OCI-LY1 (cell line): ENCODE data around the gene EFR3B.

Source experiments
- H2AFZ ChIP-seq: fragments of 200-600 bp; sonication (generic), shearing (Covaris generic); 2 replicates; pipeline ENCODE4 v1.6.0; 2014; ENCODE audit warnings: antibody characterized with exemption, mild to moderate bottlenecking, low read length
- H3F3A ChIP-seq: fragments of 200-600 bp; sonication (generic), shearing (Covaris generic); 2 replicates; pipeline ENCODE4 v1.6.0; 2014; ENCODE audit warnings: mild to moderate bottlenecking, antibody characterized with exemption, low read length, moderate library complexity; ENCODE audit not compliant: insufficient read depth
- H3K27ac ChIP-seq: fragments of 200-600 bp; sonication (generic); 2 replicates; pipeline ENCODE4 v1.5.1; 2014; ENCODE audit warnings: low read length, mixed run types, mild to moderate bottlenecking, low read depth; ENCODE audit not compliant: poor library complexity, severe bottlenecking
- H3K27me3 ChIP-seq: fragments of 200-600 bp; sonication (generic); 2 replicates; pipeline ENCODE4 v1.6.0; 2014; ENCODE audit warnings: antibody characterized with exemption, mild to moderate bottlenecking, low read length, moderate library complexity; ENCODE audit not compliant: insufficient read depth
- H3K36me3 ChIP-seq: fragments of 200-600 bp; sonication (generic); 2 replicates; pipeline ENCODE4 v1.6.1; 2014; ENCODE audit warnings: mild to moderate bottlenecking, antibody characterized with exemption, low read length, moderate library complexity, mixed read lengths; ENCODE audit not compliant: insufficient read depth
- H3K4me1 ChIP-seq: fragments of 200-600 bp; sonication (generic); 2 replicates; pipeline ENCODE4 v1.5.1; 2014; ENCODE audit warnings: mild to moderate bottlenecking, low read length, moderate library complexity; ENCODE audit not compliant: insufficient read depth, severe bottlenecking
- H3K4me2 ChIP-seq: fragments of 200-600 bp; sonication (generic), shearing (Covaris generic); 2 replicates; pipeline ENCODE4 v1.6.1; 2014; ENCODE audit warnings: low read length
- H3K4me3 ChIP-seq: fragments of 200-600 bp; sonication (generic); 2 replicates; pipeline ENCODE4 v1.5.1; 2014; ENCODE audit warnings: low read length, low read depth, mild to moderate bottlenecking, mixed read lengths; ENCODE audit not compliant: poor library complexity, severe bottlenecking
- H3K79me2 ChIP-seq: fragments of 200-600 bp; shearing (Covaris generic); 2 replicates; pipeline ENCODE4 v1.6.1; 2016; ENCODE audit warnings: mixed run types, low read length, mixed read lengths; ENCODE audit not compliant: insufficient read depth
- H3K9ac ChIP-seq: fragments of 200-600 bp; sonication (generic), shearing (Covaris generic); 2 replicates; pipeline ENCODE4 v1.6.1; 2014; ENCODE audit warnings: mild to moderate bottlenecking, low read length, mixed read lengths
- H3K9me2 ChIP-seq: fragments of 200-600 bp; sonication (generic), shearing (Covaris generic); 2 replicates; pipeline ENCODE4 v1.6.1; 2014; ENCODE audit warnings: low read depth, mild to moderate bottlenecking, low read length, mixed read lengths
- H3K9me3 ChIP-seq: fragments of 200-600 bp; shearing (Covaris generic); 2 replicates; pipeline ENCODE4 v1.6.1; 2014; ENCODE audit warnings: low read length, mixed read lengths
- H4K20me1 ChIP-seq: fragments of 200-600 bp; sonication (generic), shearing (Covaris generic); 2 replicates; pipeline ENCODE4 v1.6.0; 2016; ENCODE audit warnings: mild to moderate bottlenecking, low read length; ENCODE audit not compliant: insufficient read depth
- EZH2 ChIP-seq: fragments of 200-600 bp; sonication (generic), shearing (Covaris generic); IDR thresholded peaks from 2 replicates; pipeline ENCODE4 v1.8.0; 2017; ENCODE audit warnings: borderline replicate concordance, mixed run types, mild to moderate bottlenecking, antibody characterized with exemption, low read length, moderate library complexity, mixed read lengths
- TF ChIP-seq, protein P1 (sequence below): fragments of 200-600 bp; sonication (generic), shearing (Covaris generic); IDR thresholded peaks from 2 replicates; pipeline ENCODE4 v1.5.1; 2017; ENCODE audit warnings: mild to moderate bottlenecking, antibody characterized with exemption, low read length, moderate library complexity, mixed read lengths

The EFR3B gene

DNA sequence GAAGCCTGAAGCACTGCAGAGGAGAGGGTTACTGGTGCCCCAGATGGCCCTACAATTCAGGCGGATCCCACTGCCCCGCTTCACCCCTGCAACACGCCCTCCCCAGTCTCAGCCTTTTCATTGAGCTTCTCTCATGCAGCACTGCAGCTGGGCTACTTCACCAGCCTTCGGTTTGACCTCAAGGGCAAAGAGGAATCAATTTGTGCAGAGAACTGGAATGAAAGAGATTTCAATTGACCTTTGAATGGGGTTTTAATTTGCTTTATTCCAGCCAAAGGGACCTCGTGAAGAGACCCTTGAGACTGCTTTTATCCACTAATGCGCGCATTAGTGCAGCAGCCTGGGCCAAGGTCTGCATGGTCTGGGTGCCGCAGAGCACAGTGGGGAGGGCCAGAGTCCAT, 135.3 kb downstream of the EFR3B start:
- Histone ChIP-seq H2AFZ (no peak overlapping the region), H3K4me3 (no peak overlapping the region), H3K9me3 (no peaks in the 10 kb centered on the region), H3K4me2 (no peak overlapping the region), H4K20me1 (no peaks in the 10 kb centered on the region), H3K79me2 (no peaks in the 10 kb centered on the region), H3K27ac (no peak overlapping the region), H3K4me1 (no peaks in the 10 kb centered on the region), H3K9ac (no peak overlapping the region), H3F3A (no peaks in the 10 kb centered on the region), H3K9me2 (no peaks in the 10 kb centered on the region), H3K36me3 (no peaks in the 10 kb centered on the region), H3K27me3 (no peaks in the 10 kb centered on the region; the same call in 1 of the 2 replicates)
- no peak for TF ChIP-seq EZH2
- TF ChIP-seq, protein P1, sequence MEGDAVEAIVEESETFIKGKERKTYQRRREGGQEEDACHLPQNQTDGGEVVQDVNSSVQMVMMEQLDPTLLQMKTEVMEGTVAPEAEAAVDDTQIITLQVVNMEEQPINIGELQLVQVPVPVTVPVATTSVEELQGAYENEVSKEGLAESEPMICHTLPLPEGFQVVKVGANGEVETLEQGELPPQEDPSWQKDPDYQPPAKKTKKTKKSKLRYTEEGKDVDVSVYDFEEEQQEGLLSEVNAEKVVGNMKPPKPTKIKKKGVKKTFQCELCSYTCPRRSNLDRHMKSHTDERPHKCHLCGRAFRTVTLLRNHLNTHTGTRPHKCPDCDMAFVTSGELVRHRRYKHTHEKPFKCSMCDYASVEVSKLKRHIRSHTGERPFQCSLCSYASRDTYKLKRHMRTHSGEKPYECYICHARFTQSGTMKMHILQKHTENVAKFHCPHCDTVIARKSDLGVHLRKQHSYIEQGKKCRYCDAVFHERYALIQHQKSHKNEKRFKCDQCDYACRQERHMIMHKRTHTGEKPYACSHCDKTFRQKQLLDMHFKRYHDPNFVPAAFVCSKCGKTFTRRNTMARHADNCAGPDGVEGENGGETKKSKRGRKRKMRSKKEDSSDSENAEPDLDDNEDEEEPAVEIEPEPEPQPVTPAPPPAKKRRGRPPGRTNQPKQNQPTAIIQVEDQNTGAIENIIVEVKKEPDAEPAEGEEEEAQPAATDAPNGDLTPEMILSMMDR: no peak

DNA sequence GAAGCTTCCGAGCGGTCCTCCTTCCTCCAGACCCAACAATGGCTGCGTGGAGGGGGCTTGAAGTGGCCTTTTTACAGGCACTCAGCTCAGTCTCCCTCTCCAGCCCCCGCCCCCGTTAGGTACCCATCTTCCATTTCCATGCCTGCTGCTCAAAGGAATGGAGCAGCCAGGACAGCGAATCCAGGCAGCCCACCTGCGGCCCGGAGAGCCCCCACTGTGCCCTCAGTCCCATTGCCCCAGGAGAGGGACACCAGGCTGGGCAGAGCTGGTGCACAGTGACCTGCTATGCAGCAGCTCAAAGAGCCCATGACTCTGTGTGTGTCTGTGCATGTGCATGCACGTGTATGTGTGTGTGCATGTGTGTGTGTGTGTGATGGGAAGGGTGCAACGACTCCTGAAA, 137.1 kb downstream of the EFR3B start:
- H3K4me1 ChIP-seq: no peaks in the 10 kb centered on the region
- H4K20me1 ChIP-seq: no peaks in the 10 kb centered on the region
- no peak overlapping the region for H3K4me2 ChIP-seq
- no peak overlapping the region for H3K9ac ChIP-seq
- no peak overlapping the region for H3K4me3 ChIP-seq
- no peak overlapping the region for H3K27ac ChIP-seq
- TF ChIP-seq, protein P1: no peak
- TF ChIP-seq EZH2: no peak
- H2AFZ ChIP-seq: no peak overlapping the region
- H3K9me2 ChIP-seq: no peaks in the 10 kb centered on the region
- H3K9me3 ChIP-seq: no peaks in the 10 kb centered on the region
- no peaks in the 10 kb centered on the region for H3K36me3 ChIP-seq
- no peaks in the 10 kb centered on the region for H3K79me2 ChIP-seq
- H3F3A ChIP-seq: no peaks in the 10 kb centered on the region
- H3K27me3 ChIP-seq: no peaks in the 10 kb centered on the region; the same call in 1 of the 2 replicates

DNA sequence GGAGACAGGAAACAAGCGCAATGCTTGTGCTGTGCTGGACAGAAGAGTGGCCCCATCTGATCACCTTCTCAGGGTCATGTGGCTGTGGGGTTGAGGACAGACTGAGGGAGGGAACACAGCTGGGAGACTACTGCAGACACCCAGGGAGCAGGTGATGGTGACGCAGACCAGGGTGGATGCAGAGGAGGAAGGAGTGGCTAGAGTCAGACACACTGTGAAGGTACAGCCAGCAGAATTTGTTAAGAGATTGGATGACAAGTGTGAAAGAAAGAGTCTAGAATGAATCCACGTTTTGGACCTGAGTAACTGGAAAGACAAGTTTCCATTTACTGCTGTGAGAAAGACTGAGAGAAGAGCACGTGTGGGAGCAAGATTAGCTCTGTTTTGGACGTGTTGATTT, 142.4 kb downstream of the EFR3B start:
- Histone ChIP-seq H3K79me2 (no peaks in the 10 kb centered on the region), H3F3A (no peaks in the 10 kb centered on the region), H3K9me2 (no peaks in the 10 kb centered on the region), H3K27ac (no peak overlapping the region), H2AFZ (no peak overlapping the region), H3K4me1 (no peaks in the 10 kb centered on the region), H3K36me3 (no peaks in the 10 kb centered on the region), H3K4me3 (no peak overlapping the region), H3K4me2 (no peak overlapping the region), H3K27me3 (no peaks in the 10 kb centered on the region; the same call in 1 of the 2 replicates), H3K9ac (no peak overlapping the region), H3K9me3 (no peaks in the 10 kb centered on the region), H4K20me1 (no peaks in the 10 kb centered on the region)
- no peak for TF ChIP-seq EZH2
- TF ChIP-seq, protein P1: no peak
